HG02642 (cell line): ENCODE measurements around the gene SCYGR5.
"Not testable (repeated sequence)": the region's sequence is repeated elsewhere in the genome, so short reads cannot be mapped to it uniquely, and the experiment has no call there.

ENCODE experiments used
- ATAC-seq: cut with Tn5 transposase; IDR thresholded peaks from one replicate; pipeline ENCODE4 v1.9.1; 2021; ENCODE audit warnings: mild to moderate bottlenecking; ENCODE audit not compliant: unreplicated experiment, poor library complexity

Gene SCYGR5

DNA sequence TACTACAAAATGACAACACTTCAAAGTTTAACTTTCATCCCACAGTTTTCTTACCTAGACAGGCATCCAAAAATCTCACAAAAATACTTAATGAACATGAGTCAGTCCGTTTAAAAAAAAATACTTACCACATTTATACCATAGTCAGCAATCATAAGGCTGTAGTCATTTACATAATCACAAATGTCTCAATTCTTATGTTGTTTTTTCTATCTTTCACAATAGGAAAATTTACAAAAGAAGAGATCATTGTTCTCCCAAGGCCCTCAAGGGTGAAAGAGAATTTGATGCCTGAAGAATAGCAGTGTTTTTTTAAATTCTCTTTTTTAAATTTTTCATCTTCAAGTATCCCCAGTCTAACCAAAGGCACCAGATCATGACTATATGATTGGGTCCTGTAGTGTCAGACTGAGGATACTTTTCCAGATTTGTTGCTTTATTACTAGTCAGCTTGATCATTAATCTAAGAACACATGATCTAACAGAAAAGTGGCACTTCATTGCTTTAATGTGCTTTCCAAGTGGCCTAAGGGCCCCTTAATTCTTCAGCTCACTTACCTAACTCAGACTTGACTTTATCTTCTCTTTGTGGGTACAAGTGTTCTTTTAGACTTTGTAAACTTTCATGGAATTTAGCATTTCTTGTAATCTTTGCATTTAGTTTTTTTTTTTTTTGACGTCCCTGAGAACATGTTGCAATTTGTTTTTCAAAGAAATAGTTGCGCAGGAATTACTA, 4.7 kb downstream of the SCYGR5 start:
- no peak for ATAC-seq

DNA sequence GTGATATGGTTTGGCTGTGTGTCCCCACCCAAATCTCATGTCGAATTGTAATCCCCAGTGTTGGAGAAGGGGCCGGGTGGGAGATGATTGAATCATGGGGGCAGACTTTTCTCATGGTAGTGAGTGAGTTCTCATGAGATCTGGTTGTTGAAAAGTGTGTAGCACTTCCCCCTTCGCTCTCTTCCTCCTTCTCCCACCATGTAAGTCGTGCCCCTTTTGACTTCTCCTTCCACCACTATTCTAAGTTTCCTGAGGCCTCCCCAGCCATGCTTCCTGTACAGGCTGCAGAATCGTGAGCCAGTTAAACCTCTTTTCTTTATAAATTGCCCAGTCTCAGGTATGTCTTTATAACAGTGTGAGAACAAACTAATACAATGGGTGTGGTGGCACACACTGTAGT, 7.0 kb downstream of the SCYGR5 start:
- not testable (repeated sequence) for ATAC-seq

DNA sequence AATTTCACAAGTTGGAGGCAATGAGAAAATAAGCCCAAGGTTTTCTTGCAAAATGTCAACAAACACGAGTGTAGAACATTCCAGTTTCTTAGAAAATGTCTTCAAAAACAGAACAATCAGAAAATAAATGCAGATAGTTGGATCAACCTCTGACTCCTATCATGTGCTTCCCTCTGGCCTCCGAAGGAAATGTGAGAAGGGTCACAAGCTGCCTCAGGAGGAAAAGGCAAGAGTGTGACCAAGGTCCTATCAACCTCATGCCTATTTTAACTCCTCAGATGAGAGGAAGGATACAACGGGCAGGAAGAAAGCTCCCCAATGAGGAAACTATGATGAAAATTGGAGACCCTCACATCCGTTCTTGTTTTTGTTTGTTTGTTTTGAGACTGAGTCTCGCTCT, 7.9 kb downstream of the SCYGR5 start:
- no peak for ATAC-seq

DNA sequence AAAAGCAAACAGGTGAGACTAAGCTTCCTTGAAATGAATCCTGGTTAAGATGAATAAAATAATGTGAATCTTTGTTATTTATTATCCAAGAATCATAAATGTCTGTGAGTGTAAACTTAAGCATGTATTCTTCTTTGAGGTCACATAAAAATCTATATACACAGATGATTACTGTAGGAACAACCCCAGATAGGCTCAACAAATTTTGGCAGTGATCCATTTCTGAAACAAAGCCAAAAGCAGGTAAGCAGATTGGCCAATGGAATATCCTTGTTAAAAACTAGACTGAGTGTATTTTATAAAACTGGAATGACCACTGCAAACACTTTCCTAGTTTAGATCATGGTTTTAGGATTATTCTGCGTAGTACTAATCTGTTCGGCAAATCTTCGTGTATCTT, 11.3 kb downstream of the SCYGR5 start:
- ATAC-seq: no peak

DNA sequence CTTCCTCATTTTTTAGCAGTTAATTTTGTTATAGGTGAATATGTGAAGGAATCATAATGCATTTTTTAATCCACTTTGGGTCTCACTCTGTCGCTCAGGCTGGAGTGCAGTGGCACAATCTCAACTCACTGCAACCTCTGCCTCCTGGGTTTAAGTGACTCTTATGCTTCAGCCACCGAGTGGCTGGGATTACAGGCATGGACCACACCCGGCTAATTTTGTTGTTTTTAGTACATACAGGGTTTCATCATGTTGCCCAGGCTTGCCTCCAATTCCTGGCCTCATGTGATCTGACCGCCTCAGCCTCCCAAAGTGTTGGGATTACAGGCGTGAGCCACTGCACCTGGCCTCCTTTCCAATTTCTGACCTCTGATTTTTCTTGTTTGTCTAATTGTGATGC, 17.7 kb downstream of the SCYGR5 start:
- ATAC-seq: no peak

DNA sequence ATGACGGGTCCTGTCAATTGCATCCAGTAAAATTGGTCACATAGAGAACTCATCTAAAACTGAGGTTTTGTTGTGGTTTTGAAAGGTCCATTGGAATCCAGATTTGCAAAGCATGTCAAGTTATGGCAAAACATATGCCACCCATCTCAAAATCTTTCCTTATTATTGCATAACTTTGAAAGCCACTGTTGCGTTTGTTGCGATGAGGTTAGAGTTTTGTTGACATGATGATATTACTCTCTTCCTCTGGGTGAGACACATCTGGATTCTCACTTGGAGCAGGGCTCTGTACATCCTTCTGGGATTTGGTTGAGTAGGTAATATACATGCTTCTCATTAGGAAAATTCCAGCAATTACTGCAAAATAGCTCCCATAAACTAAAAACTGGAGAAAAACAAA, 20.6 kb downstream of the SCYGR5 start:
- no peak for ATAC-seq

DNA sequence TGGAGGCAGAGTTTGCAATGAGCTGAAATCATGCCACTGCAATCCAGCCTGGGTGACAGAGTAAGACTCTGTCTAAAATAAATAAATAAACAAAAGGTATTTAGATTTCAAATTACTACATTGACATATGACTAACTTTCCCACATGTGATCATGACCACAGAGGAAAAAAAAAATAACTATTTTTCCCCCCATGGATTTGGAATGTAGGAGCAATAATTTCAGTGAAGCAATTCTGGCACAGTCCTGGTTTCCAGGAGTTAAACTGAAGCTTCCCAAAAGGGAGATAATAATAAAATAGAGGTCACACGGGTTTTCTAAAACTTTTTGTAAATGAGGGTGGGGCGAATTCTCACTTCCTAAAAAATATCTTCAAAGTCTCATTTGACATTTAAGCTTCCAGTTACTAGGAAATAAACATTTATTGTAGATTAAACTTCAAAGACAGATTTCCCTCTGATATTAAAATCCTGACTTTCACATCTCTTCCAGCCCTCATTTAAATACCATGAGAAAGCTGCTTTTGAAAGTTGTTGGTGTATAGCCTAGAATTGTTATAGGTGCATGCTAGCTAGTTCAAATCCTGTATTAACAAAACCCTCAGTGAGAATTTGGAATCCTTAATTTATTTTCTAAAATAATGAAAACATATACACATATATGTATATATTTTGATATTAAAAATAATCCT, 30.5 kb downstream of the SCYGR5 start:
- no peak for ATAC-seq

DNA sequence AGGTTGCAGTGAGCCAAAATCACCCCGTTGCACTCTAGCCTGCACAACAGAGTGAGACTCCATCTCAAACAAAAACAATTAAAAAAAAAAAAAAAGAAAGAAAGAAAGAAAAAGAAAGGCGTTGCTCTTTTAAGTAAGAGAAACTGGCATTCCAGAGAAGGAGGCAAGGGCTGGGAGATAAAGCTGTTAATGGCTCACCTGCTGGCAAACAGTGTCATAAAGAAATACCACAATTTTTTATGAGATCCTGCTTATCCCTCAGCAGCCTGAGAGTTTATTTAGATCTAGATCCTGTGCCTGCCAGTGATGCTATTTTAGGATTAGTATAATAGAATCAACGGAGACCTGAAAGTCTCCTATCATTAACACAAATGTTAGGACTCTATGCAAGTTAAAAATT, 35.0 kb downstream of the SCYGR5 start:
- ATAC-seq: no peak

DNA sequence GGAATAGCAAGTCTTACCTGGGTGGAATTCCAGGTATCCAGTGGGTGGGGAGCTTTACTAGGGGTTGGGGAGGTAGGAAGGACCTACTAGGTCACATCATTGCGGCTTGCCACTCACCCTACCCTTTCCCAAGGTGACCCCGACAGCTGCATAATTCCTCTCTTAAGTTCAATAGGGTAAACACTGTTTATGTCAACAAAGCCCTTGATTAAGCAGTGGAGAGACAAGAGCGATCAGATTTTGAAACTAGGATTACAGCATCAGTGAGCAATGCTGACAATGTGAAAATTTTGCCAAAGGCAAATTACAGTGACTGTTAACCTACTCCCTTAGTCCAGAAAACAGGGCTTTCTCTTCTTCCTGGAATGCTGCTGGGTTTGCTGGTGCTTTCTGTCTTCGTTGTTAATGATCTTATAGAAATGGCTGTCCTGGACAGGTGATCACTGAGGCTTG, 36.7 kb downstream of the SCYGR5 start:
- no peak for ATAC-seq

DNA sequence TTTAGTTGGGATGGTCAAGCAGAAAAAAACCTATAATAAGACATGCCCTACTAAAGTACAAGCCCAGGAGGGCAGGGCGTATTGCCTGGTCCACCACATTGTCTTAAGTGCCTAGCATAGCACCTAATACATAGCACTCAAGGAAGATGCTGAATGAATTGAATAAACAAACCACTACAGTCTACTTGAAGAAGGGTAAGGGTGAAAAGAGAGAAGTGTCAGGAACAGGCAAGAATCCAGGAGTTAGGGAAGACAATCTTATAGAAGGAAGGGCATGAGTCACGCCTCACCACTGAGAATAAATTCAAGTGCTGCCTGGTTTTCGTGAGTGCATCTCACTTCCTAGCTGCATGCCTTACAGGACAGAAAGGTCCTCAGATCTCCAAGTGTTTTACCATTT, 37.4 kb downstream of the SCYGR5 start:
- ATAC-seq: no peak

DNA sequence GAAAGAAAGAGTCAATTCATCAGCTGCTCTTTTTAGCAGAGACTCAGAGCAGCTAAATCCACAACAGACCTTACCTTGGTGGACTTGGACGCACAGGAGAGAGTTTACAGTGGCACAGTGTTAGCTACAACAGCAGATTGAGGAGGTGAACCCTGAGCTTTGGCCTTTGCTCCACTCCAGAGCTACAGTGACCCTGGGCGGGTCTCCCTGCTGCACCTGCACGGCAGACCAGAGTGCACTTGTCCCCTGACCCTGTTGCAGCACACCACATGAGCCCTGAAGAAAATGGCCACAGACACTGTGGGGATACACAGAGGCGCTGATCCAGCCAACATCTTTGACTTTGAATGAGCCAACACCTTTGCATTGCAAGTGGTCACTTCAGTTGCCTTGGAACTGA, 40.3 kb downstream of the SCYGR5 start:
- no peak for ATAC-seq

DNA sequence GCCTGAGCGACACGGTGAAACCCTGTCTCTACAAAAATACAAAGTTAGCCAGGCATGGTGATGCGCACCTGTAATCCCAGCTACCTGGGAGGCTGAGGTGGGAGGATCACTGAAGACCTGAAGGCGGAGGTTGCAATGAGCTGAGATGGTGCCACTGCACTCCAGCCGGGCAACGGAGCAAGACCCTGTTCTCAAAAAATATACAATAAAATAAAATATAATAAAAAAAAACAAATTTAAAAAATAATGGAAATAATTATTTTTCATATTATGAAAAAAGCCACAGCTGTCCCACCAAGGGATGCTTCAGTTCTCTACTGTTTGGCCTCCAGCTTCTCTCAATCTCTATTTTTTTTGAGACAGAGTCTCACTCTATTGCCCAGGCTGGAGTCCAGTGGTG, 40.8 kb downstream of the SCYGR5 start:
- ATAC-seq: no peak

DNA sequence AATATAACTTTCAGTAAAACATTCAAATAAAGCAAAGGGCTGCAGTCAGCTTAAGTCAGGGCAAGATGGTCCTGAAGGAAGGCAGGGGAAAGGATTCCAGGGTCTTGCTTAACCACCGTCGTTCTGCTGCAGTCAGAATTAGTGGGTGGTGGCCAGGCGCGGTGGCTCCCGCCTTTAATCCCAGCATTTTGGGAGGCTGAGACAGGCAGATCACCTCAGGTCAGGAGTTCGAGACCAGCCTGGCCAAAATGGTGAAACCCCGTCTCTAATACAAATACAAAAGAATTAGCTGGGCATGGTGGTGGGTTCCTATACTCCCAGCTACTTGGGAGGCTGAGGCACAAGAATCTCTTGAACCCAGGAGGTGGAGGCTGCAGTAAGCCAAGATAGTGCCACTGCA, 44.4 kb downstream of the SCYGR5 start:
- ATAC-seq: no peak

DNA sequence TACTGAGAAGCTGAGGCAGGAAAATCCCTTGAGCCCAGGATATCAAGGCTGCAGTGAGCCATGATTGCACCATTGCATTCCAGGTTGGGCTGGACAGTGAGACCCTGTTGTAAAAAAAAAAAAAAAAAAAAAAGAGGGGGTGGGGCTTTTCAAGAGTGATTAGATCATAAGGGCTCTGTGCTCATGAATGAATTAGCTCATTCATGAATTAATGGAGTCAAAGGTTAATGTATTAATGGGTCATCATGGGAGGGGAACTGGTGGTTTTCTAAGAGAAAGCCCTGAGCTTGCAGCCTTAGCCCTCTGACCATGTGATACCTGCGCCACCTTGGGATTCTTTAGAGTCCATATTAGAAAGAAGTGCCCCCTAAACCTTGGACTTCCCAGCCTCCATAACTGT, 46.7 kb downstream of the SCYGR5 start:
- ATAC-seq: no peak

DNA sequence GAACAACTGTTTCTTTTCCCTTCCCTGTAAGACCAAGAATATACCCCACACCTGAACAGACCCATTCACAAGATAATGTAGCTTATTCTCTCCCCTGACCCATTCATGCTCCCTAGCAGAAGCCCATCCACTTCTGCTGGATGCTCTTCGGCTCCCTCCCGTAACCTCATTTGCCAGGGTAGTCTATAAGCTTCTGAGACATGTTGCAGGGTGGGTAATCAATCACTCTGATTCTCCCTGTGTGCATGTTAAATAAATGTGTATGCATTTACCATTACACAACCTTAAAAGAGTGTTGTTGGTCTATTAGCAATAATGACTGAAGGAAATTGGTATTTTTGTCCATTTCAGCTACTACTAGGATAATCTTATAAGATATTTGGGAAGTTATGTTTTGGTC, 49.9 kb downstream of the SCYGR5 start:
- ATAC-seq: no peak
